ENCODE measurements around the gene EHBP1. TPM values are rescaled to one million over a fixed set of nuclear protein-coding genes. Genes with fewer than 3 reads are reported as not detected.

EHBP1 gene
- total and polyA plus RNA-seq, 4 donors = 59.2 to 108 (median 83.2) TPM

DNA sequence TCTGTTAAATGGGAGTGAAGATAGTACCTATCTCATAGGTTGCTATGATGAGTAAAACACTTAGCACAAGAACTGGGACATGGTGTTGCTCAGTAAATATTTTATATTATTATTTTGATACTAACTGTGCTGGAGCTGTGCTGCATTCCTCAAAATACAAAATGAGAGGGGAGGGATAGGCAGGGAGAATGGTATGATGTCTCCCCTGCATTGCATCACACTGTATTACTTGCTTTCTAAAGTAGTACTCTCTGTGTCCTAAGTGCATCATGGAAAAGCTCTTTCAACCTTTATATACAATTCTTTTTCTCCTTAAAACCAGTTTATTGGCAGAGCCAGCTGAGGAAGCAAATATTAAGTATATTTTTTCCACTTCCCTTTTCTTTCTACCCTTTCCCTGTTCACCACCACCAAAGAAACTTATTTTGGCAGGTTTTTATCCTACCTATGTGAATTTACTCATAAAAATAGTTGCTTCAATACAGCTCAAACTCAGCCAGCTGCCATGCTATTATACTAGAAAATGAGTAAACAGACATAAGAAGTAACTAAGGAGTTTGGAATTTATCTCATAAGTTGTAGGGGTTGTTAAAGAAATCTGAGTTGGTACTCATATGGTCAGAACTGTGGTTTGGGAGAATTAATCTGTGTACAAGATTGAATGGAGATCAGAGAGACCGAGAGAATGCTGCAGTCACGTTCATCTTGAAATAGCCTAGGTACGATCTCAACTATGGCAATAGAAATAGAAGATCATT lies 60.3 kb downstream of the EHBP1 start:
- Histone ChIP-seq H3K4me1 (ENCODE audit: control insufficient read depth, insufficient read depth, low read length) (no peaks in the 10 kb centered on the region), H3K9me3 (ENCODE audit: control insufficient read depth, insufficient read depth, low read length) (no peaks in the 10 kb centered on the region), H3K27me3 (ENCODE audit: control insufficient read depth, insufficient read depth, low read length) (no peaks in the 10 kb centered on the region), H3K36me3 (ENCODE audit: control insufficient read depth, insufficient read depth, low read length) (no peaks in the 10 kb centered on the region), H3K27ac (ENCODE audit: low read depth, low read length) (no peak overlapping the region), H3K4me3 (ENCODE audit: low read depth, low read length) (no peak overlapping the region)
- DNase-seq (ENCODE audit: low read depth in 4 of 6, low spot score in 6 of 6) = no peak
- no CpG with 5 or more reads among the region's 3 CpGs for WGBS (ENCODE audit: insufficient coverage)

DNA sequence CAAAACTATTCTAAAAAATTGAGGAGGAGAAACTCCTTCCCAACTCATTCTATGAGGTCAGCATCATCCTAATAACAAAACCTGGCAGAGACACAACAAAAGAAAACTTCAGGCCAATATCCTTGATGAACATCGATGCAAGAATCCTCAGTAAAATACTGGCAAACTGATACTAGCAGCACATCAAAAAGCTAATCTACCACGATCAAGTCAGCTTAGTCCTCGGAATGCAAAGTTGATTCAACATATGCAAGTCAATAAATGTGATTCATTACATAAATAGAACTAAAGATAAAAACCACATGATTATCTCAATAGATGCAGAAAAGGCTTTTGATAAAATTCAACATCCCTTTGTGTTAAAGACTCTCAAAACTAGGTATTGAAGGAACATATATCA lies 63.1 kb downstream of the EHBP1 start:
- no peak overlapping the region for H3K4me3 ChIP-seq (ENCODE audit: low read depth, low read length)
- 100% methylated on average over 1 of the region's 3 CpGs for WGBS (ENCODE audit: insufficient coverage)
- DNase-seq (ENCODE audit: low read depth in 4 of 6, low spot score in 6 of 6) = no peak
- no peaks in the 10 kb centered on the region for H3K9me3 ChIP-seq (ENCODE audit: control insufficient read depth, insufficient read depth, low read length)
- no peaks in the 10 kb centered on the region for H3K36me3 ChIP-seq (ENCODE audit: control insufficient read depth, insufficient read depth, low read length)
- H3K4me1 ChIP-seq (ENCODE audit: control insufficient read depth, insufficient read depth, low read length) = no peaks in the 10 kb centered on the region
- H3K27me3 ChIP-seq (ENCODE audit: control insufficient read depth, insufficient read depth, low read length) = no peaks in the 10 kb centered on the region
- no peak overlapping the region for H3K27ac ChIP-seq (ENCODE audit: low read depth, low read length)

DNA sequence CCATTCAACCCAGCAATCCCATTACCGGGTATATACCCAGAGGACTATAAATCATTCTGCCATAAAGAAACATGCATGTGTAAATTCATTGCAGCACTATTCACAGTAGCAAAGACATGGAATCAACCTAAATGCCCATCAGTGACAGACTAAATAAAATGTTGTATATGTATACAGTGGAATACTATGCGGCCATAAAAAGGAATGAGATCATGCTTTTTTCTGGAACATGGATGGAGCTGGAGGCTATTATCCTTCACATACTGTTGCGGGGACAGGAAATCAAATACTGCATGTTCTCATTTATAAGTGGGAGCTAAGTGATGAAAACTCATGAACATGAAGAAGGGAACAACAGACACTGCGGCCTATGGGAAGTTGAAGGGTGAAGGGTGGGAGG lies 65.1 kb downstream of the EHBP1 start:
- H3K4me1 ChIP-seq (ENCODE audit: control insufficient read depth, insufficient read depth, low read length) = no peaks in the 10 kb centered on the region
- no peak overlapping the region for H3K4me3 ChIP-seq (ENCODE audit: low read depth, low read length)

DNA sequence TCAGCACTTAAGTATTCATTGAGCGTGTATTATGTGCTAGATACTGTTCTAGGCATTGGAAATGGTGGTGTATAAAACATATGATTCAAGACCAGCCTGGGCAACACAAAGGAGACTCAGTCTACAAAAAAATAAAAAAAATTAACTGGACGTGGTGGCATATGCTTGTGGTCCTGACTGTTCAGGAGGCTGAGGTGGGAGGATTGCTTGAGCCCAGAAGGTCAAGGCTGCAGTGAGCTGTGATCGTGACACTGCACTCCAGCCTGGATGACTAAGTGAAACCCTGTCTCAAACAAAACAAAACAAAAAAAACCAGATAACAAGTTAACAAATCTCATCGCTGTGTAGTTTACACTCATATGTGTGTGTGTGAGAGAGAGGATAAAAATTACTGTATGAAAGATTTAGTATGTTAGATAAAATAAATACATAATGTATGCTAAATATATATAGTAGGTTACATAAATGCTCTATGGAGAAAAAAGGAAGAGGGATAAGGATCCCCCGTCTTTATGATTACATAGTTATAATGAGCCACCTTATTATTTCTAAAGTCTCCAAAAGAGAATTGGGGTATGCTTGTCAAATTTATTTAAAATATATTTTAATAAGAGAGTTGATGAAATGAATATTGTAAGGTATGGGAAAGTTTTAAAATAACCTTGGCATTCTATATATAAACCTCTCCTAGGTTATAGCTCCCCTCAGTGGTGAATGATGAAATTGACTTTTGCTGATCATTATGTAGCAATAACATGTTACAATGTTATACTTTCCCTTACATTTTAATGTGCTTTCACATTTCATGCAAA lies 69.2 kb downstream of the EHBP1 start:
- Histone ChIP-seq H3K27ac (ENCODE audit: low read depth, low read length) (no peak overlapping the region), H3K27me3 (ENCODE audit: control insufficient read depth, insufficient read depth, low read length) (no peaks in the 10 kb centered on the region), H3K36me3 (ENCODE audit: control insufficient read depth, insufficient read depth, low read length) (no peaks in the 10 kb centered on the region), H3K9me3 (ENCODE audit: control insufficient read depth, insufficient read depth, low read length) (no peaks in the 10 kb centered on the region), H3K4me3 (ENCODE audit: low read depth, low read length) (no peak overlapping the region), H3K4me1 (ENCODE audit: control insufficient read depth, insufficient read depth, low read length) (no peaks in the 10 kb centered on the region)
- 80% methylated on average over 1 of the region's 5 CpGs for WGBS (ENCODE audit: insufficient coverage)
- peak in 5 of 6 donors; percentile 29 to 86 (median 54) for DNase-seq (ENCODE audit: low read depth in 4 of 6, low spot score in 6 of 6)

More for the DNA sequence above, 65.1 kb downstream of the EHBP1 start:
- Histone ChIP-seq H3K36me3 (ENCODE audit: control insufficient read depth, insufficient read depth, low read length) (no peaks in the 10 kb centered on the region), H3K27ac (ENCODE audit: low read depth, low read length) (no peak overlapping the region), H3K27me3 (ENCODE audit: control insufficient read depth, insufficient read depth, low read length) (no peaks in the 10 kb centered on the region), H3K9me3 (ENCODE audit: control insufficient read depth, insufficient read depth, low read length) (no peaks in the 10 kb centered on the region)
- no peak for DNase-seq (ENCODE audit: low read depth in 4 of 6, low spot score in 6 of 6)
- WGBS (ENCODE audit: insufficient coverage) = 100% methylated on average over 1 of the region's 4 CpGs

DNA sequence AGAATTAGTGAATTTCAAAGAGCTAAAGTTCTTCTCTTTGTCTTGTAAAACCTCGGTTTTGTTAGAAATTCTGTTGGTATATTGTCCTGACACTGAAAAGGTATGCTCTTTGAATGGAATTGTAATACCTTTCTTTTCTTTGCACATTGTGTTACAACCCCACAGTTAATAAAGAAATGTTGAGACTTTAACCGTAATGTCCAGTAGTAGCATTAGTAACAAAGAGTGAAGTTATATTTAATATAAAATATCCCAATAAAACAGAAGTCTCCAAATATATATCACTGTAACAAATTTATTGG lies 69.8 kb downstream of the EHBP1 start:
- Histone ChIP-seq H3K4me1 (ENCODE audit: control insufficient read depth, insufficient read depth, low read length) (no peaks in the 10 kb centered on the region), H3K9me3 (ENCODE audit: control insufficient read depth, insufficient read depth, low read length) (no peaks in the 10 kb centered on the region)

DNA sequence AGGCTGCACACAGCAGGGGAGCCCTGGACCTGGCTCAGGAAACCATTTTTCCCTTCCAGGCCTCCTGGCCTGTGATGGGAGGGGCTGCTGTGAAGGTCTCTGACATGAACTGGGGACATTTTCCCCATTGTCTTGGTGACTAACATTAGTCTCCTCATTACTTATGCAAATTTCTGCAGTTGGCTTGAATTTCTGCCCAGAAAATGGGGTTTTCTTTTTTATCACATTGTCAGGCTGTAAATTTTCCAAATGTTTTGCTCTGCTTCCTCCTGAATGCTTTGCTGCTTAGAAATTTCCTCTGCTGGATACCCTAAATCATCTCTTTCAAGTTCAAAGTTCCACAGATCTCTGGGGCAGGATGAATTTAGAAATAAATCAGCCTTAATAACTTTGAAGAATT lies 78.2 kb downstream of the EHBP1 start:
- H3K4me3 ChIP-seq (ENCODE audit: low read depth, low read length) = no peak overlapping the region
- DNase-seq (ENCODE audit: low read depth in 4 of 6, low spot score in 6 of 6) = no peak
- H3K36me3 ChIP-seq (ENCODE audit: control insufficient read depth, insufficient read depth, low read length) = no peaks in the 10 kb centered on the region
- H3K27ac ChIP-seq (ENCODE audit: low read depth, low read length) = no peak overlapping the region
- H3K9me3 ChIP-seq (ENCODE audit: control insufficient read depth, insufficient read depth, low read length) = peaks cover 4% of the 10 kb centered on the region
- peaks cover 4% of the 10 kb centered on the region for H3K4me1 ChIP-seq (ENCODE audit: control insufficient read depth, insufficient read depth, low read length)
- no peaks in the 10 kb centered on the region for H3K27me3 ChIP-seq (ENCODE audit: control insufficient read depth, insufficient read depth, low read length)

More for the DNA sequence above, 69.8 kb downstream of the EHBP1 start:
- WGBS (ENCODE audit: insufficient coverage) = no CpG with 5 or more reads among the region's 2 CpGs
- no peak overlapping the region for H3K4me3 ChIP-seq (ENCODE audit: low read depth, low read length)
- H3K36me3 ChIP-seq (ENCODE audit: control insufficient read depth, insufficient read depth, low read length) = no peaks in the 10 kb centered on the region
- no peaks in the 10 kb centered on the region for H3K27me3 ChIP-seq (ENCODE audit: control insufficient read depth, insufficient read depth, low read length)
- no peak overlapping the region for H3K27ac ChIP-seq (ENCODE audit: low read depth, low read length)
- no peak for DNase-seq (ENCODE audit: low read depth in 4 of 6, low spot score in 6 of 6)

DNA sequence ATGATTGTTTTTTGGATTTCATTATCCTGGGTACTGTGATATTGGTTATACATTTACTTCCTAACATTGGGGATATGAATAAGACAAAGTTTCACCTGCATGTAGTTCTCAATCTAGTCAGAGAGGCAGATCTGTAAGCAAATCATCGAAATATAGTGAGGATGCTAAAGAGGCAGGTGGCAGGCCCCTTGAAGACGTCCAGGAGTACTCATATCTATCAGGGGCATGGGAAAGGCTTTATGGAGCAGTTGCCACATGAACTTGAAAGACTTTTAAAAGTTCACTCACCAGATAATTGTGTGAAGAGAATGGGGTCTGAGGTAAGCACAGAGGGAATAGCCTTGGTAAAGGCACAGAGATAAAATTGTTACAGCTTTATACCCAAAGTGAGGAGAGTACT lies 78.8 kb downstream of the EHBP1 start:
- Histone ChIP-seq H3K4me3 (ENCODE audit: low read depth, low read length) (no peak overlapping the region), H3K4me1 (ENCODE audit: control insufficient read depth, insufficient read depth, low read length) (peaks cover 4% of the 10 kb centered on the region), H3K9me3 (ENCODE audit: control insufficient read depth, insufficient read depth, low read length) (peaks cover 4% of the 10 kb centered on the region), H3K27ac (ENCODE audit: low read depth, low read length) (no peak overlapping the region), H3K36me3 (ENCODE audit: control insufficient read depth, insufficient read depth, low read length) (no peaks in the 10 kb centered on the region), H3K27me3 (ENCODE audit: control insufficient read depth, insufficient read depth, low read length) (no peaks in the 10 kb centered on the region)
- DNase-seq (ENCODE audit: low read depth in 4 of 6, low spot score in 6 of 6) = no peak
- WGBS (ENCODE audit: insufficient coverage) = 86% methylated on average over 2 of the region's 2 CpGs

DNA sequence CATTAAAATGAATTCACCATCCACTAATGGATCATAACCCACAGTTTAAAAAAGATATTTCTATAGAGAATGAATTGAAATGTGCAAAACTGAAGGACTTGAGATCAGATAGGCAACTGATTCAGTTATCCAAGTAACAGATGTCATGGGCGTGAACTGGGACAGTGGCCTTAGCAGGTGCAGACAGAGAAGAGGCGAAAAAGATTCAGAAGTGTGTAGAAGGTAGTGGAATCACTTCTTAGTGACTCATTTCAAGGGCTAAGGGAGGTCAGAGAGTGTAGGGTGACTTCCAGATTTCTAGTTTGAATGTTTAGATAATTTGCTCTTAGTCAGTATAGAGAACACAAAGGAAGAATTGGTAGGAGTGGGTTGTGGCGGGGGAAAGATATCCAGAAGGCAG lies 79.7 kb downstream of the EHBP1 start:
- 88% methylated on average over 2 of the region's 3 CpGs for WGBS (ENCODE audit: insufficient coverage)
- no peak overlapping the region for H3K4me3 ChIP-seq (ENCODE audit: low read depth, low read length)
- H3K27me3 ChIP-seq (ENCODE audit: control insufficient read depth, insufficient read depth, low read length) = no peaks in the 10 kb centered on the region
- H3K9me3 ChIP-seq (ENCODE audit: control insufficient read depth, insufficient read depth, low read length) = peaks cover 4% of the 10 kb centered on the region
- H3K4me1 ChIP-seq (ENCODE audit: control insufficient read depth, insufficient read depth, low read length) = peaks cover 4% of the 10 kb centered on the region
- no peaks in the 10 kb centered on the region for H3K36me3 ChIP-seq (ENCODE audit: control insufficient read depth, insufficient read depth, low read length)
- no peak overlapping the region for H3K27ac ChIP-seq (ENCODE audit: low read depth, low read length)
- DNase-seq (ENCODE audit: low read depth in 4 of 6, low spot score in 6 of 6) = no peak

DNA sequence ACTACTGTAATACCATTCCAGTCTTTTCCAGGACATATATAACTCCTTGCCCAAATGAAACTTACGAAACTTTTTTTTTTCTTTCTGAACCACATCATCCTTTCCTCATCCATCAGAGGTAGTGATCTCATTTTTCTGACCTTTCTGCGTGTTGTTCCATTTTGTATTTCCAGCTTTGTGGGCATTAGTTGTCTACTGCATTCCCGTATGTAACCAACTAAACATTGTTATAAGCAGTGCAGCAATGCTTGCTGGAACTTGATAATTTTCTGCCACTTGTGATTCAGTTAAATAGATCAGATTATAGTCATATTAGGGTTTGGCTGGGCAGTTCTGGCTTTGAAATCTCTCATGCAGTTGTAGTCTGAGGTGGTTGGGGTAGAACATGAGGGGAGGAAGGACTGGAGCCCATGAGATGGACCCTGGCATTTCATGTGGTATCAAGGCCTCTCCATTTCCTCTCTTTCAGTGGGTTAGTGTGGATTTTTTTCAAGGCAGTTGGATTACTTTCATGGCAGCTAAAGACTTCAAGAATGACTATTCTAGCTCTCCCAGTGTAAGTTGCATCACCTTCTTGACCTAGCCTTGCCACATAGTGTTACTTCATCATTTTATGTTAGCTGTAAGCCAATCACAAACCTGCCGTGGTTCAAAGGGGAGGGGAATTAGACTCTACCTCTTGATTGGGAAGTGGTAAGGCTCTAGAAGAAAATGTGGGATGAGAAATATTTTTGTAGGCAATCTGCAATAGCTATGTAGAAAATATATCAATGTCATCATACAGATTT lies 80.5 kb downstream of the EHBP1 start:
- Histone ChIP-seq H3K27ac (ENCODE audit: low read depth, low read length) (no peak overlapping the region), H3K4me3 (ENCODE audit: low read depth, low read length) (no peak overlapping the region), H3K36me3 (ENCODE audit: control insufficient read depth, insufficient read depth, low read length) (no peaks in the 10 kb centered on the region), H3K4me1 (ENCODE audit: control insufficient read depth, insufficient read depth, low read length) (peaks cover 4% of the 10 kb centered on the region), H3K9me3 (ENCODE audit: control insufficient read depth, insufficient read depth, low read length) (peaks cover 4% of the 10 kb centered on the region), H3K27me3 (ENCODE audit: control insufficient read depth, insufficient read depth, low read length) (no peaks in the 10 kb centered on the region)
- no CpG with 5 or more reads among the region's 4 CpGs for WGBS (ENCODE audit: insufficient coverage)
- DNase-seq (ENCODE audit: low read depth in 4 of 6, low spot score in 6 of 6) = no peak
